MM.1S (cell line): ENCODE data around the gene TOLLIP.
"Not testable (repeated sequence)": the region's sequence is repeated elsewhere in the genome, so short reads cannot be mapped to it uniquely, and the experiment has no call there.

Source experiments
- DNase-seq: peaks from one replicate; pipeline ENCODE4 v3.0.0-alpha.2; 2015
- H2AFZ ChIP-seq: fragments of 300-600 bp; sonication (generic); 2 replicates; pipeline ENCODE4 v1.6.0; 2016; ENCODE audit warnings: antibody characterized with exemption, low read length
- H3F3A ChIP-seq: fragments of 300-600 bp; sonication (generic); 2 replicates; pipeline ENCODE4 v1.6.1; 2016; ENCODE audit warnings: mild to moderate bottlenecking, antibody characterized with exemption, low read length, moderate library complexity, mixed read lengths; ENCODE audit not compliant: insufficient read depth
- H3K27ac ChIP-seq: fragments of 300-600 bp; sonication (generic); 2 replicates; pipeline ENCODE4 v1.5.1; 2016; ENCODE audit warnings: mild to moderate bottlenecking, low read length
- H3K27me3 ChIP-seq: fragments of 300-600 bp; sonication (generic); replicated peaks from 2 replicates; pipeline ENCODE4 v1.6.0; 2016; ENCODE audit warnings: low read length; ENCODE audit not compliant: insufficient read depth
- H3K36me3 ChIP-seq: fragments of 300-600 bp; sonication (generic); replicated peaks from 2 replicates; pipeline ENCODE4 v1.6.1; 2016; ENCODE audit warnings: mild to moderate bottlenecking, low read length, mixed read lengths; ENCODE audit not compliant: insufficient read depth
- H3K4me1 ChIP-seq: fragments of 300-600 bp; sonication (generic); 2 replicates; pipeline ENCODE4 v1.6.1; 2016; ENCODE audit warnings: low read length, mixed read lengths
- H3K4me2 ChIP-seq: fragments of 300-600 bp; sonication (generic); 2 replicates; pipeline ENCODE4 v1.6.0; 2016; ENCODE audit warnings: low read depth, low read length
- H3K4me3 ChIP-seq: fragments of 300-600 bp; sonication (generic); 2 replicates; pipeline ENCODE4 v1.5.1; 2016; ENCODE audit warnings: low read length, mixed read lengths
- H3K79me2 ChIP-seq: fragments of 300-600 bp; sonication (generic); 2 replicates; pipeline ENCODE4 v1.6.1; 2016; ENCODE audit warnings: mixed run types, low read length, mixed read lengths
- H3K9ac ChIP-seq: fragments of 300-600 bp; sonication (generic); 2 replicates; pipeline ENCODE4 v1.6.1; 2016; ENCODE audit warnings: low read length, mixed read lengths
- H3K9me2 ChIP-seq: fragments of 300-600 bp; sonication (generic); replicated peaks from 2 replicates; pipeline ENCODE4 v1.6.1; 2016; ENCODE audit warnings: mild to moderate bottlenecking, low read length, mixed read lengths; ENCODE audit not compliant: insufficient read depth
- H3K9me3 ChIP-seq: fragments of 300-600 bp; sonication (generic); replicated peaks from 2 replicates; pipeline ENCODE4 v1.6.1; 2016; ENCODE audit warnings: mild to moderate bottlenecking, low read length, mixed read lengths; ENCODE audit not compliant: insufficient read depth
- H4K20me1 ChIP-seq: fragments of 300-600 bp; sonication (generic); 2 replicates; pipeline ENCODE4 v1.6.1; 2016; ENCODE audit warnings: mild to moderate bottlenecking, low read length, moderate library complexity, mixed read lengths; ENCODE audit not compliant: insufficient read depth
- CTCF ChIP-seq: fragments of 300-600 bp; sonication (generic); IDR thresholded peaks from 2 replicates; pipeline ENCODE4 v1.5.1; 2016; ENCODE audit warnings: antibody characterized with exemption, low read length, mixed read lengths
- EZH2 ChIP-seq: fragments of 300-600 bp; sonication (generic); optimal IDR thresholded peaks from 2 replicates; pipeline ENCODE3; 2017; ENCODE audit warnings: low read depth, mild to moderate bottlenecking, antibody characterized with exemption, low read length, mixed read lengths
- EZH2phosphoT487 ChIP-seq: fragments of 300-600 bp; sonication (generic); IDR thresholded peaks from 2 replicates; pipeline ENCODE4 v1.6.1; 2018; ENCODE audit warnings: antibody characterized with exemption, low read length

Gene TOLLIP

GRCh38 chr11:1253103-1253485 is 56.3 kb downstream of the TOLLIP start:
- Histone ChIP-seq H3K9me2 (no peaks in the 10 kb centered on the region), H3K27ac (no peak overlapping the region), H4K20me1 (no peaks in the 10 kb centered on the region), H3K36me3 (no peaks in the 10 kb centered on the region), H3F3A (no peaks in the 10 kb centered on the region), H3K4me3 (no peak overlapping the region), H3K4me2 (no peak overlapping the region), H3K9ac (no peak overlapping the region), H3K79me2 (no peaks in the 10 kb centered on the region), H3K9me3 (no peaks in the 10 kb centered on the region), H3K4me1 (no peaks in the 10 kb centered on the region), H3K27me3 (peaks cover 35% of the 10 kb centered on the region), H2AFZ (no peak overlapping the region)
- TF ChIP-seq EZH2 (no peak), EZH2phosphoT487 (no peak), CTCF (no peak)
- no peak for DNase-seq

GRCh38 chr11:1252371-1253102 is 56.9 kb downstream of the TOLLIP start:
- H3K27ac ChIP-seq: no peak overlapping the region
- no peak for DNase-seq
- H3K9ac ChIP-seq: no peak overlapping the region
- no peak overlapping the region for H3K4me3 ChIP-seq
- H3K9me3 ChIP-seq: no peaks in the 10 kb centered on the region
- no peak overlapping the region for H3K4me2 ChIP-seq
- H3K79me2 ChIP-seq: no peaks in the 10 kb centered on the region
- H3K9me2 ChIP-seq: no peaks in the 10 kb centered on the region
- TF ChIP-seq EZH2 (no peak), CTCF (no peak), EZH2phosphoT487 (no peak)
- no peaks in the 10 kb centered on the region for H4K20me1 ChIP-seq
- H3K4me1 ChIP-seq: no peaks in the 10 kb centered on the region
- H3K36me3 ChIP-seq: no peaks in the 10 kb centered on the region
- no peak overlapping the region for H2AFZ ChIP-seq
- H3F3A ChIP-seq: no peaks in the 10 kb centered on the region
- peaks cover 29% of the 10 kb centered on the region for H3K27me3 ChIP-seq

- H2AFZ ChIP-seq: no peak overlapping the region
- no peak overlapping the region for H3K4me2 ChIP-seq
- no peaks in the 10 kb centered on the region for H3K36me3 ChIP-seq
- no peaks in the 10 kb centered on the region for H4K20me1 ChIP-seq
- no peak for DNase-seq
- H3K79me2 ChIP-seq: no peaks in the 10 kb centered on the region
- H3K9me3 ChIP-seq: no peaks in the 10 kb centered on the region
- no peaks in the 10 kb centered on the region for H3K9me2 ChIP-seq
- H3K4me1 ChIP-seq: no peaks in the 10 kb centered on the region
- H3K27me3 ChIP-seq: peaks cover 27% of the 10 kb centered on the region
- no peak for TF ChIP-seq EZH2
- no peak for TF ChIP-seq EZH2phosphoT487
- TF ChIP-seq CTCF: no peak
- no peak overlapping the region for H3K27ac ChIP-seq
- H3K4me3 ChIP-seq: no peak overlapping the region
- no peak overlapping the region for H3K9ac ChIP-seq
- H3F3A ChIP-seq: no peaks in the 10 kb centered on the region
Measured at GRCh38 chr11:1251236-1251770, 58.1 kb downstream of the TOLLIP start.

- H3K9me3 ChIP-seq: not testable (repeated sequence)
Measured at GRCh38 chr11:1250411-1250810, 59.0 kb downstream of the TOLLIP start.

GRCh38 chr11:1248951-1249350 is 60.5 kb downstream of the TOLLIP start:
- H3K4me3 ChIP-seq, H3K9me2 ChIP-seq, H2AFZ ChIP-seq, H3K36me3 ChIP-seq, H3K4me2 ChIP-seq, H3K27ac ChIP-seq, H4K20me1 ChIP-seq, H3K4me1 ChIP-seq, H3F3A ChIP-seq, H3K79me2 ChIP-seq, H3K9ac ChIP-seq, H3K9me3 ChIP-seq, DNase-seq: not testable (repeated sequence)
- H3K27me3 ChIP-seq: peaks cover 23% of the 10 kb centered on the region

More at GRCh38 chr11:1250411-1250810, 59.0 kb downstream of the TOLLIP start:
- H3K4me1 ChIP-seq, H3K4me2 ChIP-seq, H3K36me3 ChIP-seq, H3F3A ChIP-seq, H3K79me2 ChIP-seq, DNase-seq, H3K4me3 ChIP-seq, H3K27ac ChIP-seq, H3K9me2 ChIP-seq, H3K9ac ChIP-seq, H4K20me1 ChIP-seq, H2AFZ ChIP-seq: not testable (repeated sequence)
- H3K27me3 ChIP-seq: peaks cover 27% of the 10 kb centered on the region
